Measurements from ENCODE around the gene TSEN54. TPM values are rescaled to one million over a fixed set of nuclear protein-coding genes. Genes with fewer than 3 reads are reported as not detected.
"Not testable (repeated sequence)": the region's sequence is repeated elsewhere in the genome, so short reads cannot be mapped to it uniquely, and the experiment has no call there.

Gene TSEN54
- total RNA-seq, 2 experiments from 2014 or later: 57.4 to 69.8 TPM

DNA sequence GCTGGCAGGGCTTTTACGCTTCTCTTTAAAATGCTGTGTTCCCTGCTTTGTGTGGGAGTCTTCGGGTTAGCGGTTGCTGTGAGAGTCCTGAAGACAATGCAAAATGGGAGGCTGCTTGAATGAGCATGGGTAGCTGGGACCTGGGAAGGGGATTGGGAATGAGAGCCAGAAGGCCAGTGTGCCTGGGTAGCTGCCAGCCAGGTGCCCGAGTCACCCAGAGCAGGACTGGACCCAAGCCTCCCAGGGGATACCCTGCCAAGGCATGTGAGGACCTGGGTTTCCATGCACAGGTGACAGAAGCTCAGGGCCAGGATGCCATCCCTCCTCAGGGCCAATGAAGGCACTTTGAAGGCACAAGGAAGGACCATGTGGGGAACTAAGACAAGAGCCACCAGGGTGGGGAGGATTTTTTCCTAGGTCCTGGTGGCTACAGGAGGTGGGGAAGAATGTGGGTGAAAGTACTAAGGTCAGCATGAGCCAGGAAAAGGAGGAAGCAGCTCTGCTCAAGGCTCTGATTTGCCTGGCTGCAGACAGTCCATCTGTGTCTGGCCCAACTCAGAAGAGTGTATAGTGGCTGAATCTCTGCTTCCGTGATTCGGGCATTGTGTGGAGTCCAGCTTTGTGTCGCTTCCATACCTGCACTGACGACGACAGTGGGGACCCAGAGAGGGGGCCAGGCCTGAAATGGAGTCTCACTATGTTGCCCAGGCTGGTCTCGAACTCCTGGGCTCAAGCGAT is 39.4 kb upstream of the TSEN54 start:
- H3K4me2 ChIP-seq (ENCODE audit: low read length): no peak overlapping the region
- H3K36me3 ChIP-seq (ENCODE audit: insufficient read depth, low read length): peaks cover 21% of the 10 kb centered on the region
- H3K9me2 ChIP-seq (ENCODE audit: insufficient read depth, low read length): no peaks in the 10 kb centered on the region
- H3K4me1 ChIP-seq (ENCODE audit: insufficient read depth, low read length, poor library complexity, severe bottlenecking): peaks cover 10% of the 10 kb centered on the region
- no peak overlapping the region for H3K4me3 ChIP-seq (ENCODE audit: low read depth, low read length, poor library complexity, severe bottlenecking)
- H4K20me1 ChIP-seq (ENCODE audit: insufficient read depth, low read length): no peaks in the 10 kb centered on the region
- intact Hi-C loops (cut with micrococcal nuclease; ENCODE audit: unreplicated experiment): no loop called here
- H3K9me3 ChIP-seq (ENCODE audit: low read length): no peaks in the 10 kb centered on the region
- BruUV-seq (replicated peaks): no TSS peak
- no peak for DNase-seq (ENCODE audit: low spot score)
- H3K79me2 ChIP-seq (ENCODE audit: insufficient read depth, low read depth, low read length): no peaks in the 10 kb centered on the region
- no peak for TF ChIP-seq EZH2phosphoT487 (IDR thresholded peaks at IDR 0.05; ENCODE audit: borderline replicate concordance, low read depth, low read length)
- TF ChIP-seq, protein P1, sequence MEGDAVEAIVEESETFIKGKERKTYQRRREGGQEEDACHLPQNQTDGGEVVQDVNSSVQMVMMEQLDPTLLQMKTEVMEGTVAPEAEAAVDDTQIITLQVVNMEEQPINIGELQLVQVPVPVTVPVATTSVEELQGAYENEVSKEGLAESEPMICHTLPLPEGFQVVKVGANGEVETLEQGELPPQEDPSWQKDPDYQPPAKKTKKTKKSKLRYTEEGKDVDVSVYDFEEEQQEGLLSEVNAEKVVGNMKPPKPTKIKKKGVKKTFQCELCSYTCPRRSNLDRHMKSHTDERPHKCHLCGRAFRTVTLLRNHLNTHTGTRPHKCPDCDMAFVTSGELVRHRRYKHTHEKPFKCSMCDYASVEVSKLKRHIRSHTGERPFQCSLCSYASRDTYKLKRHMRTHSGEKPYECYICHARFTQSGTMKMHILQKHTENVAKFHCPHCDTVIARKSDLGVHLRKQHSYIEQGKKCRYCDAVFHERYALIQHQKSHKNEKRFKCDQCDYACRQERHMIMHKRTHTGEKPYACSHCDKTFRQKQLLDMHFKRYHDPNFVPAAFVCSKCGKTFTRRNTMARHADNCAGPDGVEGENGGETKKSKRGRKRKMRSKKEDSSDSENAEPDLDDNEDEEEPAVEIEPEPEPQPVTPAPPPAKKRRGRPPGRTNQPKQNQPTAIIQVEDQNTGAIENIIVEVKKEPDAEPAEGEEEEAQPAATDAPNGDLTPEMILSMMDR (conservative IDR thresholded peaks at IDR 0.05; ENCODE audit: low read length): no peak
- CTCF ChIA-PET (ENCODE audit: unreplicated experiment): no interaction called here
- POLR2A ChIA-PET: interaction anchor here (1.3 kb wide), 1 partner anchor 10 kb away, joined by 3 read pairs; no protein-coding TSS in a partner anchor
- H3K27ac ChIP-seq (ENCODE audit: low read depth, low read length, poor library complexity, severe bottlenecking): no peak overlapping the region
- H2AFZ ChIP-seq (ENCODE audit: low read length): no peak overlapping the region

DNA sequence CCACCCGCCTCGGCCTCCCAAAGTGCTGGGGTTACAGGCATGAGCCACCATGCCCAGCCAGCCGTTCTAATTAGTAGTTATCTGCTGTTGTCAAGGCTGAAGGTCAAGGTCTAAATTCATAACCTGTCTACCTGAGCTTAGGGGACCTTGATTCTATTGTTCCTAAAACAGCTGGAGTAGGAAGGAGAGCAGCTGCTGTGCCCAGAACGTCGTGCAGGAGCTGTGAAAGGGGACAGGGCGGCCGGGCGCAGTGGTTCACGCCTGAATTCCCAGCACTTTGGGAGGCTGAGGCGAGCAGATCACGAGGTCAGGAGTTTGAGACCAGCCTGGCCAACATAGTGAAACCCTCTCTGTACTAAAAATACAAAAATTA is 38.9 kb upstream of the TSEN54 start:
- H3K4me3 ChIP-seq (ENCODE audit: low read depth, low read length, poor library complexity, severe bottlenecking); H3K4me1 ChIP-seq (ENCODE audit: insufficient read depth, low read length, poor library complexity, severe bottlenecking); CTCF ChIA-PET (ENCODE audit: unreplicated experiment); DNase-seq (ENCODE audit: low spot score); H3K4me2 ChIP-seq (ENCODE audit: low read length); H3K9me2 ChIP-seq (ENCODE audit: insufficient read depth, low read length); BruUV-seq (replicated peaks); H3K79me2 ChIP-seq (ENCODE audit: insufficient read depth, low read depth, low read length); intact Hi-C loops (cut with micrococcal nuclease; ENCODE audit: unreplicated experiment); H4K20me1 ChIP-seq (ENCODE audit: insufficient read depth, low read length); H2AFZ ChIP-seq (ENCODE audit: low read length); H3K27ac ChIP-seq (ENCODE audit: low read depth, low read length, poor library complexity, severe bottlenecking); H3K9me3 ChIP-seq (ENCODE audit: low read length): not testable (repeated sequence)
- POLR2A ChIA-PET: interaction anchor here (1.3 kb wide), 1 partner anchor 10 kb away, joined by 3 read pairs; no protein-coding TSS in a partner anchor
- H3K36me3 ChIP-seq (ENCODE audit: insufficient read depth, low read length): peaks cover 16% of the 10 kb centered on the region

DNA sequence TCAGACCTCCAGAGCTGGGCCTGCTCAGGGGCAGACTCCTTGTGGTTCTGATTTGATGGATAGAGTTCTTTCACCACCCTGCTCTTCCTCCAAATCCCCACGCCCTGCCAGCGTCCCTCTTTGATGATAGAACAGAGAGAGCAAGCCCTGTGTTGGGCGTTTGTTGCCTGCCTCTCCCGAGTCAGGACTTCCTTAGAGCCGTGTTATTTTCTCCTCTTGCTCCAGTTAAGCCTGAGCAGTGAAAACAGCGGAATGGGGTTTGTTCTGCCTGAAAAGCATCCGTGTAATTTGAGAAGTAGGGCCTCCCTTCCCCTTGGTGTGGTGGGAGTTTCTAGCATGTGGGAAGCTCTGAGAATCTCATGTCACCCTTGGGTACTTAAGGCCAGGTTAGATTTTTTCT is 37.8 kb upstream of the TSEN54 start:
- H3K79me2 ChIP-seq (ENCODE audit: insufficient read depth, low read depth, low read length): no peaks in the 10 kb centered on the region
- H3K4me3 ChIP-seq (ENCODE audit: low read depth, low read length, poor library complexity, severe bottlenecking): no peak overlapping the region
- H3K4me2 ChIP-seq (ENCODE audit: low read length): no peak overlapping the region
- H3K27ac ChIP-seq (ENCODE audit: low read depth, low read length, poor library complexity, severe bottlenecking): no peak overlapping the region
- TF ChIP-seq, protein P1 (conservative IDR thresholded peaks at IDR 0.05; ENCODE audit: low read length): no peak
- DNase-seq (ENCODE audit: low spot score): no peak
- no peaks in the 10 kb centered on the region for H4K20me1 ChIP-seq (ENCODE audit: insufficient read depth, low read length)
- ChIA-PET CTCF (ENCODE audit: unreplicated experiment) (no interaction called here), POLR2A (no interaction called here)
- intact Hi-C loops (cut with micrococcal nuclease; ENCODE audit: unreplicated experiment): no loop called here
- H3K4me1 ChIP-seq (ENCODE audit: insufficient read depth, low read length, poor library complexity, severe bottlenecking): no peaks in the 10 kb centered on the region
- no TSS peak for BruUV-seq (replicated peaks)
- H3K9me3 ChIP-seq (ENCODE audit: low read length): no peaks in the 10 kb centered on the region
- H2AFZ ChIP-seq (ENCODE audit: low read length): no peak overlapping the region
- H3K9me2 ChIP-seq (ENCODE audit: insufficient read depth, low read length): no peaks in the 10 kb centered on the region
- peaks cover 5% of the 10 kb centered on the region for H3K36me3 ChIP-seq (ENCODE audit: insufficient read depth, low read length)

Data from OCI-LY7 (cell line).